HEK293 (cell line): Measurements from ENCODE around the gene PPM1L.

Experiments
- CTCF ChIA-PET: fragments of 350-600 bp; formaldehyde crosslinking; extraction: SDS; loops from one replicate; lab custom pipeline; 2021; ENCODE audit warnings: antibody characterized with exemption; lab: Yijun Ruan, JAX
- POLR2A ChIA-PET: fragments of 300-600 bp; formaldehyde crosslinking; extraction: SDS; loops from one replicate; lab custom pipeline; 2020; ENCODE audit warnings: antibody characterized with exemption, inconsistent platforms; lab: Yijun Ruan, JAX
- H3K27ac ChIP-seq: fragments of 200-500 bp; sonication (Bioruptor generic); 2 replicates; pipeline ENCODE4 v1.5.1; 2014; ENCODE audit warnings: low read depth, low read length, control low read depth, inconsistent platforms; ENCODE audit errors: extremely low read depth
- H3K36me3 ChIP-seq, 2 experiments: fragments of 200-500 bp in 1 of 2; sonication (Bioruptor generic) in 1 of 2; 1 replicate in 1 of 2; 2 replicates in 1 of 2; pipeline ENCODE4 v1.5.1; 2014 to 2017; ENCODE audit warnings: inconsistent platforms in 2 of 2, low read length in 2 of 2; ENCODE audit not compliant: control insufficient read depth in 2 of 2, insufficient read depth in 1 of 2
- H3K4me1 ChIP-seq: fragments of 200-500 bp; sonication (Bioruptor generic); 2 replicates; pipeline ENCODE4 v1.5.1; 2014; ENCODE audit warnings: mild to moderate bottlenecking, low read length, inconsistent platforms; ENCODE audit not compliant: control insufficient read depth, insufficient read depth
- H3K4me3 ChIP-seq: 2 replicates; pipeline ENCODE4 v1.5.1; 2011; ENCODE audit warnings: low read depth, mild to moderate bottlenecking, control low read depth, low read length, moderate library complexity
- H3K9me3 ChIP-seq: fragments of 200-500 bp; sonication (Bioruptor generic); 2 replicates; pipeline ENCODE4 v1.5.1; 2014; ENCODE audit warnings: low read depth, low read length, inconsistent platforms; ENCODE audit not compliant: control insufficient read depth, insufficient read depth
- BCL11B ChIP-seq: fragments of 450-650 bp; formaldehyde crosslinking; IDR thresholded peaks from 2 replicates; pipeline ENCODE4 v1.5.1; 2016; ENCODE audit warnings: low read depth, missing biosample characterization, missing genetic modification characterization
- GLIS1 ChIP-seq: fragments of 450-650 bp; formaldehyde crosslinking; IDR thresholded peaks from 2 replicates; pipeline ENCODE4 v1.5.1; 2016; ENCODE audit warnings: missing biosample characterization, missing genetic modification characterization
- SP2 ChIP-seq: fragments of 450-650 bp; formaldehyde crosslinking; IDR thresholded peaks from 2 replicates; pipeline ENCODE4 v1.5.1; 2016; ENCODE audit warnings: missing biosample characterization, missing genetic modification characterization
- TSHZ1 ChIP-seq: fragments of 450-650 bp; formaldehyde crosslinking; IDR thresholded peaks from 2 replicates; pipeline ENCODE4 v1.5.1; 2016; ENCODE audit warnings: missing biosample characterization, missing genetic modification characterization, borderline replicate concordance
- YY2 ChIP-seq: fragments of 450-650 bp; formaldehyde crosslinking; IDR thresholded peaks from 2 replicates; pipeline ENCODE4 v1.5.1; 2016; ENCODE audit warnings: missing biosample characterization, missing genetic modification characterization
- ZBTB7A ChIP-seq: fragments of 450-650 bp; formaldehyde crosslinking; IDR thresholded peaks from 2 replicates; pipeline ENCODE4 v1.5.1; 2016; ENCODE audit warnings: low read depth, missing biosample characterization, missing genetic modification characterization
- ZNF146 ChIP-seq: fragments of 450-650 bp; formaldehyde crosslinking; IDR thresholded peaks from 2 replicates; pipeline ENCODE4 v1.5.1; 2016; ENCODE audit warnings: missing biosample characterization, missing genetic modification characterization
- ZNF24 ChIP-seq: fragments of 450-650 bp; formaldehyde crosslinking; IDR thresholded peaks from 2 replicates; pipeline ENCODE4 v1.5.1; 2016; ENCODE audit warnings: missing biosample characterization, missing genetic modification characterization
- ZNF266 ChIP-seq: fragments of 450-650 bp; formaldehyde crosslinking; IDR thresholded peaks from 2 replicates; pipeline ENCODE4 v1.5.1; 2016; ENCODE audit warnings: missing biosample characterization, missing genetic modification characterization, low read depth
- ZNF274 ChIP-seq, 2 experiments: fragments of 200-500 bp in 1 of 2; fragments of 450-650 bp in 1 of 2; sonication (Bioruptor generic) in 1 of 2; formaldehyde crosslinking in 1 of 2; IDR thresholded peaks; 2 replicates each; pipeline versions ENCODE4 v1.5.1 to v1.6.1; 2014 to 2016; ENCODE audit warnings: borderline replicate concordance in 1 of 2, inconsistent platforms in 1 of 2, low read length in 1 of 2, missing biosample characterization in 1 of 2, missing genetic modification characterization in 1 of 2
- ZNF292 ChIP-seq: fragments of 450-650 bp; formaldehyde crosslinking; IDR thresholded peaks from 2 replicates; pipeline ENCODE4 v1.5.1; 2016; ENCODE audit warnings: low read depth, missing biosample characterization, missing genetic modification characterization, borderline replicate concordance
- ZNF558 ChIP-seq: fragments of 450-650 bp; formaldehyde crosslinking; IDR thresholded peaks from 2 replicates; pipeline ENCODE4 v1.5.1; 2016; ENCODE audit warnings: missing biosample characterization, missing genetic modification characterization
- ZNF560 ChIP-seq: fragments of 450-650 bp; formaldehyde crosslinking; IDR thresholded peaks from 2 replicates; pipeline ENCODE4 v1.5.1; 2017; ENCODE audit warnings: missing biosample characterization, missing genetic modification characterization, borderline replicate concordance
- ZNF785 ChIP-seq: fragments of 450-650 bp; formaldehyde crosslinking; IDR thresholded peaks from 2 replicates; pipeline ENCODE4 v1.5.1; 2016; ENCODE audit warnings: missing biosample characterization, missing genetic modification characterization
- ZSCAN18 ChIP-seq: fragments of 450-650 bp; formaldehyde crosslinking; IDR thresholded peaks from 2 replicates; pipeline ENCODE4 v1.5.1; 2016; ENCODE audit warnings: missing biosample characterization, missing genetic modification characterization
- ZXDB ChIP-seq: fragments of 450-650 bp; formaldehyde crosslinking; IDR thresholded peaks from 2 replicates; pipeline ENCODE4 v1.5.1; 2016; ENCODE audit warnings: missing biosample characterization, missing genetic modification characterization
- TF ChIP-seq, protein P1 (sequence below): fragments of 450-650 bp; formaldehyde crosslinking; IDR thresholded peaks from 2 replicates; pipeline ENCODE4 v1.5.1; 2016; ENCODE audit warnings: missing biosample characterization, missing genetic modification characterization

Gene PPM1L

GRCh38 chr3:160829486-160830009 lies 73.5 kb downstream of the PPM1L start:
- no peak overlapping the region for H3K27ac ChIP-seq
- CTCF ChIA-PET: interaction anchor here (0.7 kb wide), 1 partner anchor 92 kb away, joined by 4 read pairs; no protein-coding TSS in a partner anchor
- POLR2A ChIA-PET: interaction anchor here (0.7 kb wide), 1 partner anchor 164 kb away, joined by 3 read pairs; no protein-coding TSS in a partner anchor
- H3K9me3 ChIP-seq: no peaks in the 10 kb centered on the region
- no peaks in the 10 kb centered on the region for H3K36me3 ChIP-seq
- H3K4me3 ChIP-seq: no peak overlapping the region
- H3K4me1 ChIP-seq: no peaks in the 10 kb centered on the region
- TF ChIP-seq ZXDB (tag by site-specific recombination): no peak
- no peak for TF ChIP-seq ZNF24 (tag by site-specific recombination)
- TF ChIP-seq TSHZ1: no peak
- no peak for TF ChIP-seq SP2
- TF ChIP-seq ZNF266 (tag by site-specific recombination): no peak
- TF ChIP-seq GLIS1 (tag by site-specific recombination): no peak
- no peak for TF ChIP-seq ZNF274 (IDR thresholded peaks at IDR 0.05; ENCODE audit: low read length)
- TF ChIP-seq ZNF274 (tag by site-specific recombination; IDR thresholded peaks at IDR 0.05; ENCODE audit: borderline replicate concordance): no peak
- TF ChIP-seq ZNF146: no peak
- TF ChIP-seq BCL11B: no peak
- no peak for TF ChIP-seq ZNF292 (tag by site-specific recombination)
- TF ChIP-seq ZNF560 (tag by site-specific recombination): no peak

GRCh38 chr3:160830796-160831195 lies 74.8 kb downstream of the PPM1L start:
- no peak overlapping the region for H3K27ac ChIP-seq
- H3K36me3 ChIP-seq: no peaks in the 10 kb centered on the region
- no peak overlapping the region for H3K4me3 ChIP-seq
- CTCF ChIA-PET: no interaction called here
- H3K4me1 ChIP-seq: no peaks in the 10 kb centered on the region
- no peaks in the 10 kb centered on the region for H3K9me3 ChIP-seq
- POLR2A ChIA-PET: no interaction called here
- no peak for TF ChIP-seq YY2
- TF ChIP-seq ZNF785 (tag by site-specific recombination): no peak
- no peak for TF ChIP-seq ZBTB7A (tag by site-specific recombination)
- no peak for TF ChIP-seq ZNF558 (tag by site-specific recombination)
- TF ChIP-seq, protein P1, sequence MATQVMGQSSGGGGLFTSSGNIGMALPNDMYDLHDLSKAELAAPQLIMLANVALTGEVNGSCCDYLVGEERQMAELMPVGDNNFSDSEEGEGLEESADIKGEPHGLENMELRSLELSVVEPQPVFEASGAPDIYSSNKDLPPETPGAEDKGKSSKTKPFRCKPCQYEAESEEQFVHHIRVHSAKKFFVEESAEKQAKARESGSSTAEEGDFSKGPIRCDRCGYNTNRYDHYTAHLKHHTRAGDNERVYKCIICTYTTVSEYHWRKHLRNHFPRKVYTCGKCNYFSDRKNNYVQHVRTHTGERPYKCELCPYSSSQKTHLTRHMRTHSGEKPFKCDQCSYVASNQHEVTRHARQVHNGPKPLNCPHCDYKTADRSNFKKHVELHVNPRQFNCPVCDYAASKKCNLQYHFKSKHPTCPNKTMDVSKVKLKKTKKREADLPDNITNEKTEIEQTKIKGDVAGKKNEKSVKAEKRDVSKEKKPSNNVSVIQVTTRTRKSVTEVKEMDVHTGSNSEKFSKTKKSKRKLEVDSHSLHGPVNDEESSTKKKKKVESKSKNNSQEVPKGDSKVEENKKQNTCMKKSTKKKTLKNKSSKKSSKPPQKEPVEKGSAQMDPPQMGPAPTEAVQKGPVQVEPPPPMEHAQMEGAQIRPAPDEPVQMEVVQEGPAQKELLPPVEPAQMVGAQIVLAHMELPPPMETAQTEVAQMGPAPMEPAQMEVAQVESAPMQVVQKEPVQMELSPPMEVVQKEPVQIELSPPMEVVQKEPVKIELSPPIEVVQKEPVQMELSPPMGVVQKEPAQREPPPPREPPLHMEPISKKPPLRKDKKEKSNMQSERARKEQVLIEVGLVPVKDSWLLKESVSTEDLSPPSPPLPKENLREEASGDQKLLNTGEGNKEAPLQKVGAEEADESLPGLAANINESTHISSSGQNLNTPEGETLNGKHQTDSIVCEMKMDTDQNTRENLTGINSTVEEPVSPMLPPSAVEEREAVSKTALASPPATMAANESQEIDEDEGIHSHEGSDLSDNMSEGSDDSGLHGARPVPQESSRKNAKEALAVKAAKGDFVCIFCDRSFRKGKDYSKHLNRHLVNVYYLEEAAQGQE (tag by site-specific recombination): peak; percentile 93
- no peak for TF ChIP-seq ZSCAN18 (tag by site-specific recombination)
